Measurements from ENCODE around the gene ST7.

The ST7 gene

GRCh38 chr7:117140921-117141320 is 187.6 kb downstream of the ST7 start:
- ATAC-seq: no peak
- TF ChIP-seq ZNF565 (CRISPR knock-in tag; conservative IDR thresholded peaks at IDR 0.05; ENCODE audit: low read depth): no peak
- TF ChIP-seq ISL1 (CRISPR knock-in tag; IDR thresholded peaks at IDR 0.05): peak; percentile 64
- no peak for TF ChIP-seq PPARA (CRISPR knock-in tag; IDR thresholded peaks at IDR 0.05; ENCODE audit: borderline replicate concordance)

- TF ChIP-seq POU6F1 (CRISPR knock-in tag; IDR thresholded peaks at IDR 0.05; ENCODE audit: borderline replicate concordance, low read depth) (no peak), ZNF565 (CRISPR knock-in tag; conservative IDR thresholded peaks at IDR 0.05; ENCODE audit: low read depth) (no peak), TSHZ2 (CRISPR knock-in tag; IDR thresholded peaks at IDR 0.05) (no peak), CREB5 (CRISPR knock-in tag; IDR thresholded peaks at IDR 0.05; ENCODE audit: low read depth) (no peak), ZFP30 (CRISPR knock-in tag; IDR thresholded peaks at IDR 0.05) (no peak), RARB (CRISPR knock-in tag; IDR thresholded peaks at IDR 0.05) (no peak), TCF4 (CRISPR knock-in tag; IDR thresholded peaks at IDR 0.05; ENCODE audit: borderline replicate concordance) (no peak), ARNTL (CRISPR knock-in tag; IDR thresholded peaks at IDR 0.05; ENCODE audit: borderline replicate concordance, low read depth) (no peak), TOX (CRISPR knock-in tag; IDR thresholded peaks at IDR 0.05; ENCODE audit: borderline replicate concordance) (no peak), SNAI2 (CRISPR knock-in tag; IDR thresholded peaks at IDR 0.05) (no peak), CSDC2 (CRISPR knock-in tag; IDR thresholded peaks at IDR 0.05) (no peak), BACH2 (CRISPR knock-in tag; IDR thresholded peaks at IDR 0.05; ENCODE audit: borderline replicate concordance) (no peak), ZC3H10 (CRISPR knock-in tag; IDR thresholded peaks at IDR 0.05) (no peak), OSR1 (CRISPR knock-in tag; IDR thresholded peaks at IDR 0.05) (no peak), ESRRG (CRISPR knock-in tag; IDR thresholded peaks at IDR 0.05) (no peak)
- ATAC-seq: no peak
Observed at GRCh38 chr7:117143066-117143465, 189.8 kb downstream of the ST7 start.

DNA sequence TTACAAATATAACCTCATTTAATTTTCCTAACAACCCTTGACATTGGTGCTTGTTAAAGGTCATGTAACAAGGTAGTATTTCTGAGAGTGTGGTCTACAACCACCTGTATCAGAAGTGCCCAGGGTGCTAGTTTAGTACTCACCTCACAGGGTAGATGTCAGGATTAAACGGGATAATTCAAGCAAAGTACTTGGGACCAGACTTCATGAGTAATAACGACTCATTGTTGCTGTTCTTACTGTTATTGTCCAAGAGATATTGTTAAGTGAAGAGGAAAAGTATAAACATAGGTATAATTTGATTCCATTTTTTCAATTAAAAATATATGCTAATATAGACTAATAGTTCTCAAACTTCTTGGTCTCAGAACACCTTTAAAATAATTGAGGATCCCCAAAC is 190.3 kb downstream of the ST7 start:
- no peak for TF ChIP-seq ZNF565 (CRISPR knock-in tag; conservative IDR thresholded peaks at IDR 0.05; ENCODE audit: low read depth)
- TF ChIP-seq PATZ1 (CRISPR knock-in tag; IDR thresholded peaks at IDR 0.05; ENCODE audit: borderline replicate concordance): no peak
- TF ChIP-seq ESRRG (CRISPR knock-in tag; IDR thresholded peaks at IDR 0.05): no peak
- TF ChIP-seq ZNF70 (CRISPR knock-in tag; IDR thresholded peaks at IDR 0.05): no peak
- no peak for TF ChIP-seq ZFP30 (CRISPR knock-in tag; IDR thresholded peaks at IDR 0.05)
- TF ChIP-seq TSHZ2 (CRISPR knock-in tag; IDR thresholded peaks at IDR 0.05): no peak
- no peak for TF ChIP-seq ZFP3 (CRISPR knock-in tag; IDR thresholded peaks at IDR 0.05)
- no peak for TF ChIP-seq OSR1 (CRISPR knock-in tag; IDR thresholded peaks at IDR 0.05)
- no peak for TF ChIP-seq BACH2 (CRISPR knock-in tag; IDR thresholded peaks at IDR 0.05; ENCODE audit: borderline replicate concordance)
- TF ChIP-seq, protein P1, sequence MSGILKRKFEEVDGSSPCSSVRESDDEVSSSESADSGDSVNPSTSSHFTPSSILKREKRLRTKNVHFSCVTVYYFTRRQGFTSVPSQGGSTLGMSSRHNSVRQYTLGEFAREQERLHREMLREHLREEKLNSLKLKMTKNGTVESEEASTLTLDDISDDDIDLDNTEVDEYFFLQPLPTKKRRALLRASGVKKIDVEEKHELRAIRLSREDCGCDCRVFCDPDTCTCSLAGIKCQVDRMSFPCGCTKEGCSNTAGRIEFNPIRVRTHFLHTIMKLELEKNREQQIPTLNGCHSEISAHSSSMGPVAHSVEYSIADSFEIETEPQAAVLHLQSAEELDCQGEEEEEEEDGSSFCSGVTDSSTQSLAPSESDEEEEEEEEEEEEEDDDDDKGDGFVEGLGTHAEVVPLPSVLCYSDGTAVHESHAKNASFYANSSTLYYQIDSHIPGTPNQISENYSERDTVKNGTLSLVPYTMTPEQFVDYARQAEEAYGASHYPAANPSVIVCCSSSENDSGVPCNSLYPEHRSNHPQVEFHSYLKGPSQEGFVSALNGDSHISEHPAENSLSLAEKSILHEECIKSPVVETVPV (CRISPR knock-in tag; IDR thresholded peaks at IDR 0.05): no peak
- TF ChIP-seq TCF4 (CRISPR knock-in tag; IDR thresholded peaks at IDR 0.05; ENCODE audit: borderline replicate concordance): no peak
- TF ChIP-seq ARNTL (CRISPR knock-in tag; IDR thresholded peaks at IDR 0.05; ENCODE audit: borderline replicate concordance, low read depth): no peak
- TF ChIP-seq ZNF8 (CRISPR knock-in tag; IDR thresholded peaks at IDR 0.05): no peak
- TF ChIP-seq TOX (CRISPR knock-in tag; IDR thresholded peaks at IDR 0.05; ENCODE audit: borderline replicate concordance): no peak
- ATAC-seq: 0 out of 3 replicates have a peak, but pooled peaks have one; percentile 19

Measured in SK-N-SH treated with all-trans-retinoic acid at 6 μM for 48 hours (cell line).